ENCODE measurements around the gene CAND2.

CAND2 gene

GRCh38 chr3:12884186-12884680, 87.8 kb downstream of the CAND2 start:
- no peak for DNase-seq
- H3K27ac ChIP-seq (ENCODE audit: insufficient read depth, low read length, poor library complexity, severe bottlenecking), result no peak overlapping the region

More at GRCh38 chr3:12884186-12884680, 87.8 kb downstream of the CAND2 start:
- Histone ChIP-seq H3K27me3 (replicated peaks; ENCODE audit: control insufficient read depth, insufficient read depth, low read length, poor library complexity, severe bottlenecking) (no peaks in the 10 kb centered on the region), H3K9me3 (ENCODE audit: control insufficient read depth, low read length) (no peaks in the 10 kb centered on the region), H3K4me1 (ENCODE audit: control insufficient read depth, insufficient read depth, low read length, poor library complexity, severe bottlenecking) (peaks cover 4% of the 10 kb centered on the region), H3K36me3 (ENCODE audit: control insufficient read depth, insufficient read depth, low read length) (no peaks in the 10 kb centered on the region), H3K4me3 (ENCODE audit: insufficient read depth, low read depth, low read length, poor library complexity, severe bottlenecking) (no peak overlapping the region)
